Loucy (cell line): ENCODE results near the gene LAMC3.

Source experiments
- H2AFZ ChIP-seq: fragments of 200-600 bp; sonication (generic); 2 replicates; pipeline ENCODE4 v1.6.0; 2016; ENCODE audit warnings: antibody characterized with exemption, mild to moderate bottlenecking, low read length, moderate library complexity
- H3F3A ChIP-seq: fragments of 200-600 bp; 2 replicates; pipeline ENCODE4 v1.6.0; 2016; ENCODE audit warnings: antibody characterized with exemption, low read depth, mild to moderate bottlenecking
- H3K27me3 ChIP-seq: fragments of 200-600 bp; sonication (generic); 2 replicates; pipeline ENCODE4 v1.6.1; 2014; ENCODE audit warnings: low read length, mild to moderate bottlenecking; ENCODE audit not compliant: insufficient read depth, poor library complexity, severe bottlenecking
- H3K36me3 ChIP-seq: fragments of 200-600 bp; sonication (generic); 2 replicates; pipeline ENCODE4 v1.6.1; 2016; ENCODE audit warnings: low read length; ENCODE audit not compliant: insufficient read depth
- H3K4me1 ChIP-seq: fragments of 200-600 bp; sonication (generic); 2 replicates; pipeline ENCODE4 v1.5.1; 2014; ENCODE audit warnings: low read length, mild to moderate bottlenecking; ENCODE audit not compliant: insufficient read depth, poor library complexity, severe bottlenecking
- H3K4me2 ChIP-seq: fragments of 200-600 bp; sonication (generic); 2 replicates; pipeline ENCODE4 v1.6.0; 2014; ENCODE audit warnings: antibody characterized with exemption, low read length, low read depth, mild to moderate bottlenecking; ENCODE audit not compliant: poor library complexity, severe bottlenecking
- H3K4me3 ChIP-seq: fragments of 200-600 bp; sonication (generic); 2 replicates; pipeline ENCODE4 v1.5.1; 2014; ENCODE audit warnings: low read length, mild to moderate bottlenecking, mixed read lengths; ENCODE audit not compliant: poor library complexity, severe bottlenecking
- H3K79me2 ChIP-seq: fragments of 200-600 bp; sonication (generic); 2 replicates; pipeline ENCODE4 v1.6.1; 2014; ENCODE audit warnings: low read length; ENCODE audit not compliant: insufficient read depth
- H3K9ac ChIP-seq: fragments of 200-600 bp; sonication (generic); 2 replicates; pipeline ENCODE4 v1.6.0; 2014; ENCODE audit warnings: mild to moderate bottlenecking, low read depth, low read length, moderate library complexity; ENCODE audit not compliant: poor library complexity, severe bottlenecking
- H3K9me2 ChIP-seq: fragments of 200-600 bp; sonication (generic); replicated peaks from 2 replicates; pipeline ENCODE4 v1.6.1; 2016; ENCODE audit warnings: low read depth, low read length, mixed read lengths
- H3K9me3 ChIP-seq: fragments of 200-600 bp; sonication (generic); 2 replicates; pipeline ENCODE4 v1.6.1; 2014; ENCODE audit warnings: mild to moderate bottlenecking, antibody characterized with exemption, low read length, low read depth; ENCODE audit not compliant: insufficient read depth
- H4K20me1 ChIP-seq: fragments of 200-600 bp; sonication (generic); 2 replicates; pipeline ENCODE4 v1.6.0; 2014; ENCODE audit warnings: antibody characterized with exemption, low read length, mild to moderate bottlenecking; ENCODE audit not compliant: insufficient read depth, poor library complexity, severe bottlenecking
- CTCF ChIP-seq: fragments of 200-600 bp; sonication (generic); conservative IDR thresholded peaks from 2 replicates; pipeline ENCODE4 v1.5.1; 2014; ENCODE audit warnings: mild to moderate bottlenecking, antibody characterized with exemption, low read length
- EZH2phosphoT487 ChIP-seq: fragments of 200-600 bp; IDR thresholded peaks from 2 replicates; pipeline ENCODE4 v1.6.1; 2018; ENCODE audit warnings: antibody characterized with exemption, mild to moderate bottlenecking, moderate library complexity, borderline replicate concordance

LAMC3 gene

GRCh38 chr9:131067625-131068024 is 58.7 kb downstream of the LAMC3 start:
- H3K79me2 ChIP-seq, result no peaks in the 10 kb centered on the region
- no peak overlapping the region for H3K4me3 ChIP-seq
- H3K27me3 ChIP-seq, result no peaks in the 10 kb centered on the region
- H3K9me2 ChIP-seq, result no peaks in the 10 kb centered on the region
- H3K36me3 ChIP-seq, result no peaks in the 10 kb centered on the region
- no peak overlapping the region for H2AFZ ChIP-seq
- no peaks in the 10 kb centered on the region for H4K20me1 ChIP-seq
- TF ChIP-seq CTCF, result no peak
- TF ChIP-seq EZH2phosphoT487, result no peak
- no peaks in the 10 kb centered on the region for H3K4me1 ChIP-seq
- H3K9ac ChIP-seq, result no peak overlapping the region
- no peak overlapping the region for H3K4me2 ChIP-seq
- no peaks in the 10 kb centered on the region for H3K9me3 ChIP-seq
- H3F3A ChIP-seq, result no peaks in the 10 kb centered on the region

- no peaks in the 10 kb centered on the region for H3K36me3 ChIP-seq
Measured at GRCh38 chr9:131068076-131068816, 59.3 kb downstream of the LAMC3 start.

GRCh38 chr9:131069699-131070098 is 60.7 kb downstream of the LAMC3 start:
- Histone ChIP-seq H3K79me2 (no peaks in the 10 kb centered on the region), H3F3A (no peaks in the 10 kb centered on the region), H4K20me1 (no peaks in the 10 kb centered on the region), H3K4me3 (no peak overlapping the region), H3K4me1 (no peaks in the 10 kb centered on the region), H3K27me3 (no peaks in the 10 kb centered on the region), H3K36me3 (no peaks in the 10 kb centered on the region), H3K9ac (no peak overlapping the region), H3K9me3 (no peaks in the 10 kb centered on the region), H2AFZ (no peak overlapping the region), H3K9me2 (no peaks in the 10 kb centered on the region), H3K4me2 (no peak overlapping the region)
- TF ChIP-seq CTCF, result no peak
- no peak for TF ChIP-seq EZH2phosphoT487

More at GRCh38 chr9:131068076-131068816, 59.3 kb downstream of the LAMC3 start:
- no peaks in the 10 kb centered on the region for H4K20me1 ChIP-seq
- no peaks in the 10 kb centered on the region for H3K9me3 ChIP-seq
- H3F3A ChIP-seq, result no peaks in the 10 kb centered on the region
- H3K4me2 ChIP-seq, result no peak overlapping the region
- TF ChIP-seq CTCF (no peak), EZH2phosphoT487 (no peak)
- H3K27me3 ChIP-seq, result no peaks in the 10 kb centered on the region
- no peak overlapping the region for H2AFZ ChIP-seq
- H3K4me1 ChIP-seq, result no peaks in the 10 kb centered on the region
- no peaks in the 10 kb centered on the region for H3K79me2 ChIP-seq
- H3K9me2 ChIP-seq, result no peaks in the 10 kb centered on the region
- H3K9ac ChIP-seq, result no peak overlapping the region
- H3K4me3 ChIP-seq, result no peak overlapping the region
